ENCODE results near the gene TSPAN1. TPM values are rescaled to one million over a fixed set of nuclear protein-coding genes. Genes with fewer than 3 reads are reported as not detected.

TSPAN1 gene
- total RNA-seq, 1 experiment from 2014 or later, result not detected

DNA sequence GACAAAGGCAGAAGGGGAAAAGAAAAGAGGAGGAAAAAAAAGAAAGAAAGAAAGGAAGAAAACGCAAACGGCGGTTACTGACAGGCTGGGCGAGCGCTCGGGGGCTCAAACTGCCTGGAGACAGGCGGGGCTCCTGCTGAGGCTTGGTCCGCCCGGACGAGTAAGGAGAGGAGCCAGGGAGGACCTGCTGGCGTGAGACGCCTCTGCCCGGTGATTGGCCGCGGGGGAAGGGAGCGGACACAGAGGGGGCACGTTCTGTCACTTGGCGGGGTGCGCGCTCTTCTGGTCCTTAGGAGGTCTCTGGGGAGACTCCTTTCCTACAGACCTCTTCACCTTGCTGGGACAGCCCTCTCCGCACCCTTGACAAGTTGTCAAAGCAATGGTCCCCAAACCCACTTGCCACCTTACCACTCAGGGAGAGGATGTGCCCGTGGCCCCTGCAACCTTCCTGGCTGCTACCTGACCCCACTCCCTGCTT, 41.7 kb upstream of the TSPAN1 start:
- DNase-seq, result peak; percentile 90
- Histone ChIP-seq H3K36me3 (ENCODE audit: insufficient read depth, low read length) (no peaks in the 10 kb centered on the region), H3K4me2 (ENCODE audit: low read depth, low read length, poor library complexity, severe bottlenecking) (peak overlapping the region; percentile 82), H3K9ac (ENCODE audit: low read length) (peak overlapping the region; percentile 92), H3K79me2 (ENCODE audit: low read length) (peaks cover 40% of the 10 kb centered on the region), H3K9me2 (replicated peaks; ENCODE audit: insufficient read depth, low read length) (no peaks in the 10 kb centered on the region), H2AFZ (ENCODE audit: low read length) (peak overlapping the region; percentile 77; the same call in 1 of the 2 replicates), H3K27me3 (ENCODE audit: low read length) (no peaks in the 10 kb centered on the region), H3K4me1 (ENCODE audit: low read length) (peaks cover 34% of the 10 kb centered on the region), H3K9me3 (ENCODE audit: low read length) (no peaks in the 10 kb centered on the region), H4K20me1 (ENCODE audit: insufficient read depth, low read depth, low read length) (no peaks in the 10 kb centered on the region), H3K27ac (ENCODE audit: low read length) (peak overlapping the region; percentile 87), H3K4me3 (ENCODE audit: low read length) (peak overlapping the region; percentile 75)

DNA sequence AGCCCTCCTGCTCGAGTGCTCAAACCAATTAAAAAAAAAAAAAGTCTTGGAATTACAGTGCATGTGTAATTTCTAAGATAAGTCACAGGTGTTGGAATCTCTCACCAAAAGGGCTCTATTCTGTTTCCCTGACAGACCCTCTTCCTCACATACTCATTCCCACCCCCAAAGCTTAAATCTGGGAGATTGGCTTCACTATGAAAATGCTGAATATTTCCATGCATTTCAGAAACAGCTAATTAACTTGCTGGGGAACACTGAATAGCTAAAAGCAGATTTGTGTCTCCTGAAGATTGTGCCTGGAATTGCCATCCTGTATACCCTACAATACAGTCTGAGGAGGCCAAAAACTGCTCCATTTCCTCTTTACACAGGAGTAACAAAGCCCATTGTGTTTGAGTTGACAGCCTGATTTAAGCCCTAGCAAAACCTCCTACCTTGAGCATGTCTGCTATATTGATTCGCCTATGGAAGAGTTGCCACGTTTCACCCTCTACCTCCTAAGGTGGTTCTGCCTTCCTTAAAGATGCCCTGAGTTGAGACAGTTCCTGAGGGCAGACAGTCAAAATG, 41.0 kb upstream of the TSPAN1 start:
- no peak overlapping the region for H2AFZ ChIP-seq (ENCODE audit: low read length)
- peak overlapping the region; percentile 92 for H3K9ac ChIP-seq (ENCODE audit: low read length)
- no peaks in the 10 kb centered on the region for H3K9me2 ChIP-seq (replicated peaks; ENCODE audit: insufficient read depth, low read length)
- H3K27me3 ChIP-seq (ENCODE audit: low read length), result no peaks in the 10 kb centered on the region
- peak overlapping the region; percentile 82 for H3K4me2 ChIP-seq (ENCODE audit: low read depth, low read length, poor library complexity, severe bottlenecking)
- peaks cover 34% of the 10 kb centered on the region for H3K4me1 ChIP-seq (ENCODE audit: low read length)
- no peak for DNase-seq
- no peaks in the 10 kb centered on the region for H3K9me3 ChIP-seq (ENCODE audit: low read length)
- no peaks in the 10 kb centered on the region for H4K20me1 ChIP-seq (ENCODE audit: insufficient read depth, low read depth, low read length)
- no peaks in the 10 kb centered on the region for H3K36me3 ChIP-seq (ENCODE audit: insufficient read depth, low read length)
- peak overlapping the region; percentile 75 for H3K4me3 ChIP-seq (ENCODE audit: low read length)
- H3K79me2 ChIP-seq (ENCODE audit: low read length), result peaks cover 34% of the 10 kb centered on the region
- peak overlapping the region; percentile 87; the same call in 1 of the 2 replicates for H3K27ac ChIP-seq (ENCODE audit: low read length)

DNA sequence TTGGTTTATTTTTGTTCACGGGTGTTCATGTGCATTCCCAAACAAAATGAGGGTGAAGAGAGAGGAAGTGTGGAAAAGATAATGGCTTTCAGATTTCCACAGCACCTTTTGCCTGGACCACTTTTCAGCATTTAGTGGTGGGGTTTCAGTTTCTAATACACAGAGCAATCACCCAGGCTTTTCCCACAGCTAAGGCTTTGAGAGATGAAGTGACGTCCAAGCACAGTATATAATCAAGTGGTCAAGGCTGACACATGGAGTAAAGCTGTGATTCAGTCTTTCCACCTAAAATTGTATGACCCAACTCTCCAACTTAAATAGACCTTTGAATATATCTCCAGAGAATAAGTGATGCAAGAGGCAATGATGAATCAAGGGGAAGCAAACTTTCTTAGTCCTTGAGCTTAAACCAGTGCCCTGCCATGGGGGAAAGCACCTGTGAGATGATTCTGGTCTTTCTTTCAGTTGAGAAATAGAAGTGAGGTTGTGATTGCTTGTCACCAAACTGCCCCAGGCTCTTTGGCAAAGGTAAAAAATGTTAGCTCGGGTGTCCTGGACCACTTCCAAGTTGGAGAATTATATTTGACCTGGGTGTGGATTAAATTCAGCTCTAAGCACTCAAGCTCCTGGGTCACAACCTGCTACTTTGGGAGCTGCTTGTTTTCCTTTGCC, 40.1 kb upstream of the TSPAN1 start:
- Histone ChIP-seq H3K36me3 (ENCODE audit: insufficient read depth, low read length) (no peaks in the 10 kb centered on the region), H3K4me2 (ENCODE audit: low read depth, low read length, poor library complexity, severe bottlenecking) (no peak overlapping the region), H3K9me2 (replicated peaks; ENCODE audit: insufficient read depth, low read length) (no peaks in the 10 kb centered on the region), H2AFZ (ENCODE audit: low read length) (no peak overlapping the region), H3K4me3 (ENCODE audit: low read length) (no peak overlapping the region), H3K79me2 (ENCODE audit: low read length) (peaks cover 25% of the 10 kb centered on the region), H3K9ac (ENCODE audit: low read length) (no peak overlapping the region), H3K27me3 (ENCODE audit: low read length) (no peaks in the 10 kb centered on the region), H3K9me3 (ENCODE audit: low read length) (no peaks in the 10 kb centered on the region), H4K20me1 (ENCODE audit: insufficient read depth, low read depth, low read length) (no peaks in the 10 kb centered on the region), H3K27ac (ENCODE audit: low read length) (no peak overlapping the region), H3K4me1 (ENCODE audit: low read length) (peaks cover 30% of the 10 kb centered on the region)
- DNase-seq, result no peak

DNA sequence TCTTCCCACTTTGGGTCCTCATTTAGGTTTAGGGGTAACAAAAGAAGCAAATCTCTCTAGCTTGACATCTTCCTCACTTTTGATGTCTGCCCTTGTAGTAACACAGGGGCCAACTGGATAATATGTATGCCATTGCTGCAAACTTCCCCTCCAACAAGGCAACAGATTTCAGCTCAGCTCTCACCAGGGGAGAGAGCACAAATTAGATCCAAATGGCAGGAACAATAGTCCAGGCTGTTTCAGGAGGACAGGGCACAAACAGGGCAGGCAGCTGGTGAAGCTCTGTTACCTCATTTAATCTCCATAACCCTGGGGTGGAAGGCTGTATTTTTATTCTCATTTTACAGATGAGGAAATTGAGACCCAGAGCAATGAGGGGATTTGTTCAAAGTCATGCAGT, 38.2 kb upstream of the TSPAN1 start:
- H3K27me3 ChIP-seq (ENCODE audit: low read length), result no peaks in the 10 kb centered on the region
- no peak overlapping the region for H2AFZ ChIP-seq (ENCODE audit: low read length)
- H3K9me3 ChIP-seq (ENCODE audit: low read length), result no peaks in the 10 kb centered on the region
- no peak overlapping the region for H3K27ac ChIP-seq (ENCODE audit: low read length)
- no peak overlapping the region for H3K4me3 ChIP-seq (ENCODE audit: low read length)
- H3K4me2 ChIP-seq (ENCODE audit: low read depth, low read length, poor library complexity, severe bottlenecking), result no peak overlapping the region
- no peak overlapping the region for H3K9ac ChIP-seq (ENCODE audit: low read length)
- no peaks in the 10 kb centered on the region for H4K20me1 ChIP-seq (ENCODE audit: insufficient read depth, low read depth, low read length)
- no peak for DNase-seq
- peaks cover 19% of the 10 kb centered on the region for H3K4me1 ChIP-seq (ENCODE audit: low read length)
- peaks cover 6% of the 10 kb centered on the region for H3K79me2 ChIP-seq (ENCODE audit: low read length)
- H3K9me2 ChIP-seq (replicated peaks; ENCODE audit: insufficient read depth, low read length), result no peaks in the 10 kb centered on the region
- no peaks in the 10 kb centered on the region for H3K36me3 ChIP-seq (ENCODE audit: insufficient read depth, low read length)

DNA sequence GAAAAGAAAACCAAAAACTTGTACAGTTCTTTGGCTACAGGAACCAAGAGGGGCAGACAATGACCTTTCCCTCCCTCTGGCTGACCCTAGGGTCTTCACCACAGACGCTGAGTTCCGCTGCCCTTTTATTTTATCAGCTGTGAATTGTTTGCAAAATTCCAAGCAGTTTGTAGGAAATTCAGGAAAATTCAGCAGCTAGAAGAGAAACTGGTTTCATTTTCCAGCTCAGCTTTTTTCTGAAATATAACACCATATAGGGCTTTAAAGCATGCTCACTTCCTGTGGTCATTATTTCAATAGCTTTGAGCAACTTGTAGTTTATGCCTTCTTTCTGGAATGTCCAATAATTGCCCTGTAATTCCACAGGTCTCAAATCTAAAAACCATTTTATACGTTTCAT, 37.0 kb upstream of the TSPAN1 start:
- DNase-seq, result no peak
- Histone ChIP-seq H3K4me2 (ENCODE audit: low read depth, low read length, poor library complexity, severe bottlenecking) (no peak overlapping the region), H3K4me3 (ENCODE audit: low read length) (no peak overlapping the region), H4K20me1 (ENCODE audit: insufficient read depth, low read depth, low read length) (no peaks in the 10 kb centered on the region), H3K27ac (ENCODE audit: low read length) (no peak overlapping the region), H3K79me2 (ENCODE audit: low read length) (no peaks in the 10 kb centered on the region), H3K27me3 (ENCODE audit: low read length) (no peaks in the 10 kb centered on the region), H3K4me1 (ENCODE audit: low read length) (peaks cover 19% of the 10 kb centered on the region), H3K9me3 (ENCODE audit: low read length) (no peaks in the 10 kb centered on the region), H2AFZ (ENCODE audit: low read length) (no peak overlapping the region), H3K36me3 (ENCODE audit: insufficient read depth, low read length) (no peaks in the 10 kb centered on the region), H3K9me2 (replicated peaks; ENCODE audit: insufficient read depth, low read length) (no peaks in the 10 kb centered on the region), H3K9ac (ENCODE audit: low read length) (no peak overlapping the region)

DNA sequence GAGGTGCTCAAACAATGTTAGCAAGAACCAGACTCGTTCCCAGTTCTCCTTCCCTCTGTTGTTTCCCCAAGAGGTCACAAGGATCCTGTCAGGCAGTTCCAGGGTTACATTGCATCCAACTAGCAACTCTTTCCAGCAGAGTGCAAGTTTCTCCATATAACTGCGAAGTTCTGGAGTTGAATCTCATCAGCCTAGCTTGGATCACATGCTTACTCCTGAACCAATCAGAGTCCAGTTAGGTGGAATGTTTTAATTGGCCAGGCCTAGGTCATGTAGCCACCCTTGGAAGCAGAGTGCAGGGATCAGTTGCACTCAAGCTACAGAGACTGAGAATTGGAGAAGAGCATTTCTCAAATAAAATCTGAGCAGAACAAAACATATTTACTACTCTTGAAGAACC, 26.6 kb upstream of the TSPAN1 start:
- no peaks in the 10 kb centered on the region for H3K9me2 ChIP-seq (replicated peaks; ENCODE audit: insufficient read depth, low read length)
- peaks cover 8% of the 10 kb centered on the region for H3K4me1 ChIP-seq (ENCODE audit: low read length)
- 0 out of 2 replicates have a peak overlapping the region, but pooled peaks have one; percentile 2 for H3K9ac ChIP-seq (ENCODE audit: low read length)
- H3K27me3 ChIP-seq (ENCODE audit: low read length), result no peaks in the 10 kb centered on the region
- H3K36me3 ChIP-seq (ENCODE audit: insufficient read depth, low read length), result no peaks in the 10 kb centered on the region
- peak overlapping the region; percentile 46; the same call in 1 of the 2 replicates for H2AFZ ChIP-seq (ENCODE audit: low read length)
- no peaks in the 10 kb centered on the region for H4K20me1 ChIP-seq (ENCODE audit: insufficient read depth, low read depth, low read length)
- peak; percentile 67 for DNase-seq
- H3K4me2 ChIP-seq (ENCODE audit: low read depth, low read length, poor library complexity, severe bottlenecking), result peak overlapping the region; percentile 10
- H3K79me2 ChIP-seq (ENCODE audit: low read length), result no peaks in the 10 kb centered on the region
- H3K27ac ChIP-seq (ENCODE audit: low read length), result no peak overlapping the region
- no peaks in the 10 kb centered on the region for H3K9me3 ChIP-seq (ENCODE audit: low read length)
- no peak overlapping the region for H3K4me3 ChIP-seq (ENCODE audit: low read length)

DNA sequence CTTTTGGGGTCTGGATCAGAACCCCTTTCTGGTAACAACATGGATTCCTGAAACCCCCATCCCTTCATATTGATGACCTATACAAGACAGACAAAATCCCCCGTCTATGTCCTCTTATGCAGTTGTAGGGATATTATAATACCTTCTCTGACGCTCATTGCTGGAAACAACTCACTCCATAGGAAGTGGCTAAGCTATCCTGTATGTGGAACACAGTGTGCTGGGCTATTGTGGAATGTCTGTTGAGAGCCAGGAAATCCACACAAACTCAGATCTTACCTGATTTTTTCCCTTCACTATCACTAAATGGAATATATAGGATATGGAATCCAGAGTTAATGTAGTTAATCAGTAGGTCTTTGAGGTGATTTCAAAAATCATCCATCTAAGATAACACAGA, 24.8 kb upstream of the TSPAN1 start:
- no peak overlapping the region for H3K4me3 ChIP-seq (ENCODE audit: low read length)
- H3K9me3 ChIP-seq (ENCODE audit: low read length), result no peaks in the 10 kb centered on the region
- H2AFZ ChIP-seq (ENCODE audit: low read length), result no peak overlapping the region
- H3K27ac ChIP-seq (ENCODE audit: low read length), result no peak overlapping the region
- no peak overlapping the region for H3K4me2 ChIP-seq (ENCODE audit: low read depth, low read length, poor library complexity, severe bottlenecking)
- no peaks in the 10 kb centered on the region for H3K36me3 ChIP-seq (ENCODE audit: insufficient read depth, low read length)
- H3K9ac ChIP-seq (ENCODE audit: low read length), result no peak overlapping the region
- no peaks in the 10 kb centered on the region for H3K9me2 ChIP-seq (replicated peaks; ENCODE audit: insufficient read depth, low read length)
- no peaks in the 10 kb centered on the region for H3K27me3 ChIP-seq (ENCODE audit: low read length)
- H4K20me1 ChIP-seq (ENCODE audit: insufficient read depth, low read depth, low read length), result no peaks in the 10 kb centered on the region
- no peak for DNase-seq
- no peaks in the 10 kb centered on the region for H3K79me2 ChIP-seq (ENCODE audit: low read length)
- peaks cover 8% of the 10 kb centered on the region for H3K4me1 ChIP-seq (ENCODE audit: low read length)

DNA sequence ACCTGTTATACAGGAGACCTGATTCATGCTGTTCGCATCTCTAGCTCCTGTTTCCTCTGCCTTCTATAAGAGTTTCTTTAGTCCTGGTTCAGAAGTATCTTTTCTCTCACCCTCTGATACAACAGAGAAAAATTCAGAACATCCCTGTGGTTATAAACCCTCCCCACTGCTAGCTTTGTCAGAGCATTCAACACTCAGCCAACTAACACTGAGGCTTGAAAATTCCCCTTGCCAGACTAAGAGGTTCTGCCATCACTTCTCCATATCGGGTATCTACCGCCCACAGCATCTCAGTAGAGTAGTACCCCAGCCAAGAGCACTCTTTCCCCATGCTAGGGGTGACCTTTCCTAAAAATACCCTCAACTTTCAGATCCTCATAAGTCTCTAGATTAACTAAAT, 22.9 kb upstream of the TSPAN1 start:
- no peak overlapping the region for H3K4me2 ChIP-seq (ENCODE audit: low read depth, low read length, poor library complexity, severe bottlenecking)
- no peaks in the 10 kb centered on the region for H3K36me3 ChIP-seq (ENCODE audit: insufficient read depth, low read length)
- no peak overlapping the region for H3K4me3 ChIP-seq (ENCODE audit: low read length)
- H4K20me1 ChIP-seq (ENCODE audit: insufficient read depth, low read depth, low read length), result no peaks in the 10 kb centered on the region
- no peak overlapping the region for H3K9ac ChIP-seq (ENCODE audit: low read length)
- no peaks in the 10 kb centered on the region for H3K79me2 ChIP-seq (ENCODE audit: low read length)
- no peaks in the 10 kb centered on the region for H3K9me3 ChIP-seq (ENCODE audit: low read length)
- H3K9me2 ChIP-seq (replicated peaks; ENCODE audit: insufficient read depth, low read length), result no peaks in the 10 kb centered on the region
- no peaks in the 10 kb centered on the region for H3K27me3 ChIP-seq (ENCODE audit: low read length)
- H2AFZ ChIP-seq (ENCODE audit: low read length), result no peak overlapping the region
- DNase-seq, result no peak
- H3K27ac ChIP-seq (ENCODE audit: low read length), result no peak overlapping the region
- peaks cover 8% of the 10 kb centered on the region for H3K4me1 ChIP-seq (ENCODE audit: low read length)
